BE2C (cell line): ENCODE results near the gene ST14.

Experiments used
- DNase-seq: peaks from one replicate; pipeline ENCODE4 v3.0.0-alpha.2; 2020
- H3K27me3 ChIP-seq: fragments of 250-450 bp; sonication (Bioruptor Pico); 2 replicates; pipeline ENCODE4 v1.5.1; 2020; ENCODE audit warnings: mild to moderate bottlenecking
- H3K36me3 ChIP-seq: fragments of 250-450 bp; sonication (Bioruptor Pico); 2 replicates; pipeline ENCODE4 v1.5.1; 2020; ENCODE audit warnings: mild to moderate bottlenecking
- H3K4me1 ChIP-seq: fragments of 250-450 bp; sonication (Bioruptor Pico); 2 replicates; pipeline ENCODE4 v1.5.1; 2020
- H3K4me3 ChIP-seq: 2 replicates; pipeline ENCODE4 v1.5.1; 2011; ENCODE audit warnings: low read depth, low read length
- H3K9me3 ChIP-seq: fragments of 250-450 bp; sonication (Bioruptor Pico); 2 replicates; pipeline ENCODE4 v1.5.1; 2020
- TF ChIP-seq, protein P1 (sequence below): IDR thresholded peaks from 2 replicates; pipeline ENCODE4 v1.5.1; 2012; ENCODE audit warnings: mild to moderate bottlenecking, low read depth, low read length

Gene ST14

DNA sequence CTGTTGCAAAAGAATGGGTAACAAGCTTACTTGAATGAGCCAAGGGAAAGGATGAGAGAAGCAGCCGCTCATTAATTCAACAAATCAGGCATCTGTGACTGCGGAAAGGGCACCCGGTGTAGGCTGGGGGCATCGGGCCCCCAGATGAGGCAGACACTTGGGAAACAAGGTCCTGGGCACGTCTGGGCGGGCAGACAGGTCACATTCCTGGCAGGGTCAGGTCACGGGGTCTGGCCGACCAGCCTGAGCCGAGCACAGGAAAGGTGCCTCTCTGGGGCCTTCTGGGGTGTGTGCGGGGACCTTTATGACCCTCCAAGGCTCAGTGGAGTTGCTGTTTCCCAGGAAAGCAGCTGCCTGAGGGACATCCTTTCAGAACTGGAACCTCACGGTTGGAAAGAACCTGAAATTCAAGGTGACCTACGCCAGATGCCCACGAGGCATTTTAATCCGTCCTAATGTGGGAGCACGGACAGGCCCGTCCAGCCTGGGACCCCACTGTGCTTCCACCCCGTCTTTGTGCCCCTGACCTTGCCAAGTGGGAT lies 57.1 kb downstream of the ST14 start:
- Histone ChIP-seq H3K4me3 (no peak overlapping the region), H3K27me3 (peaks cover 6% of the 10 kb centered on the region), H3K36me3 (no peaks in the 10 kb centered on the region), H3K4me1 (no peaks in the 10 kb centered on the region), H3K9me3 (no peaks in the 10 kb centered on the region)
- TF ChIP-seq, protein P1, sequence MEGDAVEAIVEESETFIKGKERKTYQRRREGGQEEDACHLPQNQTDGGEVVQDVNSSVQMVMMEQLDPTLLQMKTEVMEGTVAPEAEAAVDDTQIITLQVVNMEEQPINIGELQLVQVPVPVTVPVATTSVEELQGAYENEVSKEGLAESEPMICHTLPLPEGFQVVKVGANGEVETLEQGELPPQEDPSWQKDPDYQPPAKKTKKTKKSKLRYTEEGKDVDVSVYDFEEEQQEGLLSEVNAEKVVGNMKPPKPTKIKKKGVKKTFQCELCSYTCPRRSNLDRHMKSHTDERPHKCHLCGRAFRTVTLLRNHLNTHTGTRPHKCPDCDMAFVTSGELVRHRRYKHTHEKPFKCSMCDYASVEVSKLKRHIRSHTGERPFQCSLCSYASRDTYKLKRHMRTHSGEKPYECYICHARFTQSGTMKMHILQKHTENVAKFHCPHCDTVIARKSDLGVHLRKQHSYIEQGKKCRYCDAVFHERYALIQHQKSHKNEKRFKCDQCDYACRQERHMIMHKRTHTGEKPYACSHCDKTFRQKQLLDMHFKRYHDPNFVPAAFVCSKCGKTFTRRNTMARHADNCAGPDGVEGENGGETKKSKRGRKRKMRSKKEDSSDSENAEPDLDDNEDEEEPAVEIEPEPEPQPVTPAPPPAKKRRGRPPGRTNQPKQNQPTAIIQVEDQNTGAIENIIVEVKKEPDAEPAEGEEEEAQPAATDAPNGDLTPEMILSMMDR: no peak
- DNase-seq: no peak

DNA sequence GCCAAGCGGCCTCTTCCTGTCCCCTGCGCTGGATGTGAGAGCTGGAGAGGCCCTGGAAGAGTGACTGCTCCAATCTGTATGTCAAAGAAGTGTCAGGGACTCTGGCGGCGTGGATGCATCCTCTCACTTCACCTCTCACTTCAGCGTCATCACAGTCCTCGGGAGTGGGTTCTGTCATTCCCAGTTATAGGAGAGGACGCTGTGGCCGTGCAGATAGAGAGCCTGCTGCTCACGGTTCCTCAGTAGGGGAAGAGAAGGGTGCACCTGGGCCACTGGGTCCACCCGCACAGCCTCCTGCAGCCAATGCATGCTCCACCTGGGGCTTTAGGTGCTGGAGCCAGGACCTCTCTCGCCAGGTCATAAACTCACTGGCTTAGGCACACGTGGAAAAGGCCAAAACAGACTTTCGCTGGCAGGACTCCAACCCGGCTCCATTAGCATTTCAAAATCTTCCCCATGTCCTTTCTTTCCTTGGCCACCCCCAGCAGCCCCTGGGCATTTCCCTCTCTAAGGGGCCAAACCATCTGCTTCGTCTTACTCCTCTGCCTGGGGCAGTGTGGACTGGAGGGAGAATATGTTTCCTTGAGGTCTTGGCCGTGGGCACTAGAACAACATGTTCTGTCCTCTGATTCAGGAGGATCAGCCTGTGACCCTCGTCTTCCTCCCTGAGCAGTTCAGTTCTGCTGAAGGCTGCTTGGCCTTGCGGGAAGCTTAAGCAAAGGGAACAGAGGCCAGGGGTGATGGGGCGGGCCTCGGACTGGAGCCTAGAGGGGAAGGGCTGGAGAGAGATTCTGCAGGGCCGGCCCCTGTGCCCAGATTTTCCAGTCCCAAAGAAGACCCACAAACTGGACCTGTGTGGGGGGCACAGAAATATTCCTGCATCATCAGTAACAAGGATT lies 57.8 kb downstream of the ST14 start:
- H3K9me3 ChIP-seq: no peaks in the 10 kb centered on the region
- no peak overlapping the region for H3K4me3 ChIP-seq
- H3K27me3 ChIP-seq: peaks cover 3% of the 10 kb centered on the region; the same call in 1 of the 2 replicates
- TF ChIP-seq, protein P1: no peak
- H3K36me3 ChIP-seq: no peaks in the 10 kb centered on the region
- no peaks in the 10 kb centered on the region for H3K4me1 ChIP-seq
- DNase-seq: no peak

DNA sequence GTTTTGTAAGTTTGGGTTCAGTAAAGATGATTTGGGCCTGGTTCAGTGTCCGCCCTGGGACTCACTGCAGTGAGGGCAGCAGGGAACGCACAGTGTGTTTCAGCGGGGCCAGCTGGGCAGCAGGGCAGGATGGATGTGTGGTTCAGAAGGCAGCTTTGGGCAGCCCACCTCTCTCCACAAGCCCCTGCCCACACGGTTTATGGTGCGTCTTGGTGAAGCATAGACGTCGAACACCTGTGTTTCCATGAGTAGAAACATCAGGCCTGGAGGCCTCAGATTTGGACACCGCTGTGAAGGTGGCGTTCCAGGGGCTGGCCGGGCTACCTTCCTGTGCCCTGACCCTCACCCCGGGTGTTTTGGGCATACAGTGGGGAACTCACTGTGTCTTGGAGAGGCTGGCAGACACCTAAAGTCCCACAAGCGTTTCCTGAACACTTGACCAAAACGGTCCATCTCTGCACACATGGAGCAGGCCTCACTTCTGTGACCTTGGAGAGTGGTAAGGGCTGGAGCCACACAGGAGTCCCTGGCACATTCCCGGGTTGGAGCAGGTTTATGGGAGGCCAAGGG lies 59.0 kb downstream of the ST14 start:
- no peak for DNase-seq
- H3K27me3 ChIP-seq: no peaks in the 10 kb centered on the region
- TF ChIP-seq, protein P1: no peak

DNA sequence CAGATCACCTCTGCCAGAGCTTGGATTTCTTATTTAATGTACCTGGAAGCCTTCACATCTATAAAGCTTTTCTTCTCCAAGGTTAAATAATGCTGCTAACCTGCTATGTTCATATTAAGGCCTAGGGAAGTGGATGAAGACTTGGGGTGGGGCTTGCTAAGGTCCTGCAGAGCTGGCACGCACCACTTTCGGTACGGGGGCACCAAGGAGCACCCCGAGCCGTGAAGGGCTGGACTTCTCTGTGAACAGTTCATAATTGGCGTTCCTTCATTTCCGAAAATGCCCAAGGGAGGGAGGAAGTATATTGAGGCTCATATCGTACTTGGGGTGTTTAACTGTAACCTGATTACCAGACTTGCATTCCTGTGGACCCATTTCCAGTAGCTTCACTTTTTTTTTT lies 59.6 kb downstream of the ST14 start:
- TF ChIP-seq, protein P1: no peak
- Histone ChIP-seq H3K36me3 (no peaks in the 10 kb centered on the region), H3K9me3 (no peaks in the 10 kb centered on the region), H3K27me3 (no peaks in the 10 kb centered on the region), H3K4me3 (no peak overlapping the region), H3K4me1 (no peaks in the 10 kb centered on the region)
- DNase-seq: no peak

More for the DNA sequence above, 59.0 kb downstream of the ST14 start:
- Histone ChIP-seq H3K9me3 (no peaks in the 10 kb centered on the region), H3K36me3 (no peaks in the 10 kb centered on the region), H3K4me1 (no peaks in the 10 kb centered on the region), H3K4me3 (no peak overlapping the region)

DNA sequence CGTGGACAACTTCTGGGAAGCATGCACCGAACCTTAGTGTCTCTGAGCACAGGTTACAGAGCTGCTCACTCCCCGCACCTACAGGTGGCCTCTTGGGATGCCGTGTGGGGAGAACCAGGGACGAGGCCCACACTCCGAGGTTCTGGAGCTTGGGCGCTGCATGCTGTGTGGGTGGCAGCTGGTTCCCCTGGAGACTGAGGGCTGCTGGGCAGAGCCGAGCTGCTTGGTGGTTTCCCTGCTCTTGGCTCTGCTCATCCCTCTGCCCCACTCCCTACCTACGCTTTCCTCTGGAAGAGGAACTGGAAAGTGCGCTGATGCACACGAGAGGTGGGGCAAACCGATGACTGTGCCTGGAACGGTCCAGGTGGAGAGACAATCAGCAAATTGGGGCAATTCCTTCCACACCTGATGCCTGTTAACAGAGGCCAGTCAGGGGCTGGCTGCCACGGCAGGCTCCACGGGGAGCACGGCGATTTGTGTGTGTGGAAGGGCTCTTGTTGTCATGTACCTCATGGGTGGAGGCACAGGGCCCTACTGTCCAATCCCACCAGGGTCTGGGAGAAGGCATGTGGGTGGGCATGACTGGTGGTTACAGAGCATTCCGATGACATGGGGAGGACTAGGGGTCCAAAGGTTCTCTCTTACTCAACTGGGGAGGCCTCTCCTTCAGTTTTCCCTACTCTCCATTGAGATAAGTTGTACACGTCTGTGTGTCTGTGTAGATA lies 60.9 kb downstream of the ST14 start:
- no peaks in the 10 kb centered on the region for H3K27me3 ChIP-seq
- H3K4me3 ChIP-seq: no peak overlapping the region
- TF ChIP-seq, protein P1: no peak
- H3K36me3 ChIP-seq: no peaks in the 10 kb centered on the region
- no peaks in the 10 kb centered on the region for H3K4me1 ChIP-seq
- no peaks in the 10 kb centered on the region for H3K9me3 ChIP-seq
- DNase-seq: no peak
